Measurements from ENCODE around the gene TRAPPC2L. TPM values are rescaled to one million over a fixed set of nuclear protein-coding genes. Genes with fewer than 3 reads are reported as not detected.

The TRAPPC2L gene
- polyA plus RNA-seq, 3 donors = 38.8 to 89.3 (median 82.4) TPM

DNA sequence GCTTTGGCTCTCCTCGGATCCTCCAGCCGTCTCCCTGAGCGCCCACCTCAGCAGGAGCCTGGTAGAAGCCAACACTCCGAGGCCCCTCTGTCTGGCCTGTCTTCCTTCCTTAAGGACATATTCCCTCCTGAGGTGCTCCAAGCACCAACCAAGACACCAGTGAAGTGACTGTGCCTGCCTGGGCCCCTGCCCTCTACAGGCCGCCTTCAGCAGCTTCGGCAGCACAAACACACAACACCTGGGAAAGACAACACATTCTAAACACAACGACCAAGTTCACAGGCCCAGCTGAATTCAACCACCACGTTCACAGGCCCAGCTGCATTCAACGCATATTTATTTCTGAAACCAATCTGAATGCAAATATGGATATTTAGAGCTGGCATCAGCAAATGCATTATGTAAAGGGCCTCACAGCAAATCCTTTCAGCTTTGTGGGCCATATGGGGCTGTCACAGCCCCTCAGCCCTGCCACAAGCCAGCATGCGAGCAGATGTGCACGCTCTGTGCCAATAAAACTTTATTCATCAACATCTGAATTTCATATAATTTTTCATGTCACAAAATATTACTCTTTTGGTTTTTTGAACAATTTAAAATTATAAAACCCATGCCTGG lies 12.4 kb upstream of the TRAPPC2L start:
- TF ChIP-seq, protein P1, sequence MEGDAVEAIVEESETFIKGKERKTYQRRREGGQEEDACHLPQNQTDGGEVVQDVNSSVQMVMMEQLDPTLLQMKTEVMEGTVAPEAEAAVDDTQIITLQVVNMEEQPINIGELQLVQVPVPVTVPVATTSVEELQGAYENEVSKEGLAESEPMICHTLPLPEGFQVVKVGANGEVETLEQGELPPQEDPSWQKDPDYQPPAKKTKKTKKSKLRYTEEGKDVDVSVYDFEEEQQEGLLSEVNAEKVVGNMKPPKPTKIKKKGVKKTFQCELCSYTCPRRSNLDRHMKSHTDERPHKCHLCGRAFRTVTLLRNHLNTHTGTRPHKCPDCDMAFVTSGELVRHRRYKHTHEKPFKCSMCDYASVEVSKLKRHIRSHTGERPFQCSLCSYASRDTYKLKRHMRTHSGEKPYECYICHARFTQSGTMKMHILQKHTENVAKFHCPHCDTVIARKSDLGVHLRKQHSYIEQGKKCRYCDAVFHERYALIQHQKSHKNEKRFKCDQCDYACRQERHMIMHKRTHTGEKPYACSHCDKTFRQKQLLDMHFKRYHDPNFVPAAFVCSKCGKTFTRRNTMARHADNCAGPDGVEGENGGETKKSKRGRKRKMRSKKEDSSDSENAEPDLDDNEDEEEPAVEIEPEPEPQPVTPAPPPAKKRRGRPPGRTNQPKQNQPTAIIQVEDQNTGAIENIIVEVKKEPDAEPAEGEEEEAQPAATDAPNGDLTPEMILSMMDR (IDR thresholded peaks at IDR 0.05) = no peak
- WGBS (ENCODE audit: insufficient coverage) = 96% methylated on average over 7 of the region's 11 CpGs
- H3K27ac Mint-ChIP-seq = peak overlapping the region in 1 of 7 donors; percentile 3
- Histone ChIP-seq H3K27ac (ENCODE audit: low read depth in 1 of 2, low read length in 2 of 2) (no peak overlapping the region), H3K4me2 (replicated peaks; ENCODE audit: extremely low read depth, low read length, poor library complexity, severe bottlenecking) (no peak overlapping the region), H3K9ac (ENCODE audit: insufficient read depth, low read length, poor library complexity, severe bottlenecking) (no peak overlapping the region), H3K4me3 (replicated peaks in 1 of 3; ENCODE audit: low read depth in 2 of 3, low read length in 3 of 3) (no peak overlapping the region), H4K20me1 (ENCODE audit: insufficient read depth, low read length) (peaks cover 90% of the 10 kb centered on the region), H3K36me3 (replicated peaks in 1 of 2; ENCODE audit: control insufficient read depth in 1 of 2, insufficient read depth in 2 of 2, low read length in 2 of 2) (peaks cover 35 to 45% of the 10 kb centered on the region in 2 donors), H3K4me1 (ENCODE audit: control insufficient read depth in 1 of 2, insufficient read depth in 2 of 2, low read length in 2 of 2) (peaks cover 21 to 24% of the 10 kb centered on the region in 2 donors), H3K27me3 (ENCODE audit: control insufficient read depth in 2 of 2, insufficient read depth in 2 of 2, low read length in 2 of 2) (no peaks in the 10 kb centered on the region), H3K79me2 (ENCODE audit: insufficient read depth, low read length) (peaks cover 2% of the 10 kb centered on the region), H2AFZ (ENCODE audit: insufficient read depth, low read depth, low read length, poor library complexity, severe bottlenecking) (no peak overlapping the region), H3K9me3 (replicated peaks in 1 of 2; ENCODE audit: control insufficient read depth in 1 of 2, insufficient read depth in 1 of 2, low read length in 2 of 2) (no peaks in the 10 kb centered on the region)
- H3K4me1 Mint-ChIP-seq = peaks cover 20% of the 10 kb centered on the region
- H3K27me3 Mint-ChIP-seq (ENCODE audit: low read depth in 3 of 3) = peaks cover 0 to 3% (median 2%) of the 10 kb centered on the region in 3 donors
- no peak overlapping the region for H3K4me3 Mint-ChIP-seq
- peaks cover 34 to 61% of the 10 kb centered on the region in 2 donors for H3K36me3 Mint-ChIP-seq
- DNase-seq = no peak
- no peaks in the 10 kb centered on the region for H3K9me3 Mint-ChIP-seq
- intact Hi-C loops (cut with micrococcal nuclease) = no loop called here

DNA sequence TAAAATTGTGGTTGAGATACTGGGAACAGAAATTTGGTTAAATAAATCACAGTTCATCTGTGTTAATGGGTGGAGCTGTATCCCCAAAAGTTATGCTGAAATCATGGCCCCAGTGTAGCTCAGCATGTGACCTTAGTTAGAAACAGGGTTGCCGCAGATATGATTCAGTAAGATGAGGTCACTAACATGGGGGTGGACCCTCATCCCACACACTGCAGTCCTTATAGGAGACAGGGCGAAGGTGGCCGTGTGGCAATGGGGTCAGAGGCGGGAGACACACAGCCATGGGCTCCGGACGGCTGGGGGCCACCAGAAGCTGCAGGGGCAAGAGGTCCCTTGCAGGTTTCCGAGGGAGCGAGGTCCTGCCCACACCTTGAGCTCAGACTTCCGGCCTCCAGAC lies 10.8 kb upstream of the TRAPPC2L start:
- H3K27ac ChIP-seq (ENCODE audit: low read depth in 1 of 2, low read length in 2 of 2) = no peak overlapping the region
- no peak for DNase-seq
- WGBS (ENCODE audit: insufficient coverage) = 98% methylated on average over 7 of the region's 9 CpGs
- H2AFZ ChIP-seq (ENCODE audit: insufficient read depth, low read depth, low read length, poor library complexity, severe bottlenecking) = no peak overlapping the region
- H3K9ac ChIP-seq (ENCODE audit: insufficient read depth, low read length, poor library complexity, severe bottlenecking) = no peak overlapping the region
- H3K4me2 ChIP-seq (replicated peaks; ENCODE audit: extremely low read depth, low read length, poor library complexity, severe bottlenecking) = no peak overlapping the region
- TF ChIP-seq, protein P1 (IDR thresholded peaks at IDR 0.05) = no peak
- Mint-ChIP-seq H3K27ac (no peak overlapping the region), H3K27me3 (ENCODE audit: low read depth in 3 of 3) (peaks cover 0 to 3% (median 0%) of the 10 kb centered on the region in 3 donors), H3K9me3 (no peaks in the 10 kb centered on the region), H3K36me3 (peaks cover 32 to 61% of the 10 kb centered on the region in 2 donors), H3K4me1 (peaks cover 6% of the 10 kb centered on the region), H3K4me3 (no peak overlapping the region)
- no peaks in the 10 kb centered on the region for H3K9me3 ChIP-seq (replicated peaks in 1 of 2; ENCODE audit: control insufficient read depth in 1 of 2, insufficient read depth in 1 of 2, low read length in 2 of 2)
- peaks cover 6 to 9% of the 10 kb centered on the region in 2 donors for H3K4me1 ChIP-seq (ENCODE audit: control insufficient read depth in 1 of 2, insufficient read depth in 2 of 2, low read length in 2 of 2)
- H3K27me3 ChIP-seq (ENCODE audit: control insufficient read depth in 2 of 2, insufficient read depth in 2 of 2, low read length in 2 of 2) = no peaks in the 10 kb centered on the region
- peaks cover 2% of the 10 kb centered on the region for H3K79me2 ChIP-seq (ENCODE audit: insufficient read depth, low read length)
- peaks cover 37 to 44% of the 10 kb centered on the region in 2 donors for H3K36me3 ChIP-seq (replicated peaks in 1 of 2; ENCODE audit: control insufficient read depth in 1 of 2, insufficient read depth in 2 of 2, low read length in 2 of 2)
- intact Hi-C loops (cut with micrococcal nuclease) = no loop called here
- no peak overlapping the region for H3K4me3 ChIP-seq (replicated peaks in 1 of 3; ENCODE audit: low read depth in 2 of 3, low read length in 3 of 3)
- H4K20me1 ChIP-seq (ENCODE audit: insufficient read depth, low read length) = peaks cover 90% of the 10 kb centered on the region
